Measurements from ENCODE around the gene CDIPT.

CDIPT gene

DNA sequence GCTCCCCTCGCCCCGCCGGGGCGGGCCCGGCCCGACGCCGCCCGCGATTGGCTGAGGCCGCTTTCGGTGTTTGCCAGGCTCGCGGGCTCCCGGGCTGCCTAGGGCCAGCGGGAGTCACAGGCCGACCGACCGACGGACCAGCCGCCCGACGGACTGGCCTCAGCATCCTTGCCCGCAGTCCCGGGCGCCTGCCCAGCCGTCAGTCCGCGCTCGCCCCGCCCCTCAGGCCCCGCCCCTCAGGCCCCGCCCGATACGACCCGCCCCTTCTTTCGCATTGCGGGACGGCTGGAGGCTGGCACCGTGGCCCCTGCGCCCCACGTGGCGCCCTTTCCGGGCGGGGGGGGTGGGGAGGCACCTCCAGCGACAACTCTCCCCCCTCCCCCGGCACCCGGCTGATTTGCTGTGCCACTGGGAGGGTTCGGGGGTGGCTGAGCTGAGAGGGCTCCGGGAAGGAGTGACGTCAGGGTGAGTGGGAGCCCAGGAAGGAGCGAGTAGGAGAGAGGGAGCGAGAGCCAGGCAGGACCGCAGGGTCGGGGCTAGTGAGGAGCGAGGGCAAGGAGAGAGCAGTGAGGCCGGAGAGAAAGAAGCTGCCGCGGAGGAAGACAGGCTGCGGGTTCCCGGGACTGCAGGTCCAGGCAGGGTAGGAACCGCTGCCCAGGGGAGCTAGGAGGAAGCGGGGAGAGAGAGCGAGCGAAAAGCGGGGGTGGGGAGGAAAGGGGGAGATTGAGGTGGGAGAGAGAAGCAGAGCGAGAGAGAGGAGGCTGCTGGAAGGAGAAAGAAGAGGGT lies 37.3 kb upstream of the CDIPT start, which contains the start of gene ASPHD1:
Gene ASPHD1, plus strand, starts transcription at position 387 of the 786 bp plus-strand sequence. CDS start 484 bp downstream, outside the sequence.
- peak; percentile 78 for DNase-seq (ENCODE audit: low read depth)
- peak within 1 kb of the TSS; percentile 75 for H3K4me3 ChIP-seq (ENCODE audit: low read depth, low read length)
- TF ChIP-seq, protein P1, sequence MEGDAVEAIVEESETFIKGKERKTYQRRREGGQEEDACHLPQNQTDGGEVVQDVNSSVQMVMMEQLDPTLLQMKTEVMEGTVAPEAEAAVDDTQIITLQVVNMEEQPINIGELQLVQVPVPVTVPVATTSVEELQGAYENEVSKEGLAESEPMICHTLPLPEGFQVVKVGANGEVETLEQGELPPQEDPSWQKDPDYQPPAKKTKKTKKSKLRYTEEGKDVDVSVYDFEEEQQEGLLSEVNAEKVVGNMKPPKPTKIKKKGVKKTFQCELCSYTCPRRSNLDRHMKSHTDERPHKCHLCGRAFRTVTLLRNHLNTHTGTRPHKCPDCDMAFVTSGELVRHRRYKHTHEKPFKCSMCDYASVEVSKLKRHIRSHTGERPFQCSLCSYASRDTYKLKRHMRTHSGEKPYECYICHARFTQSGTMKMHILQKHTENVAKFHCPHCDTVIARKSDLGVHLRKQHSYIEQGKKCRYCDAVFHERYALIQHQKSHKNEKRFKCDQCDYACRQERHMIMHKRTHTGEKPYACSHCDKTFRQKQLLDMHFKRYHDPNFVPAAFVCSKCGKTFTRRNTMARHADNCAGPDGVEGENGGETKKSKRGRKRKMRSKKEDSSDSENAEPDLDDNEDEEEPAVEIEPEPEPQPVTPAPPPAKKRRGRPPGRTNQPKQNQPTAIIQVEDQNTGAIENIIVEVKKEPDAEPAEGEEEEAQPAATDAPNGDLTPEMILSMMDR (conservative IDR thresholded peaks at IDR 0.05; ENCODE audit: low read depth, low read length) = no peak

DNA sequence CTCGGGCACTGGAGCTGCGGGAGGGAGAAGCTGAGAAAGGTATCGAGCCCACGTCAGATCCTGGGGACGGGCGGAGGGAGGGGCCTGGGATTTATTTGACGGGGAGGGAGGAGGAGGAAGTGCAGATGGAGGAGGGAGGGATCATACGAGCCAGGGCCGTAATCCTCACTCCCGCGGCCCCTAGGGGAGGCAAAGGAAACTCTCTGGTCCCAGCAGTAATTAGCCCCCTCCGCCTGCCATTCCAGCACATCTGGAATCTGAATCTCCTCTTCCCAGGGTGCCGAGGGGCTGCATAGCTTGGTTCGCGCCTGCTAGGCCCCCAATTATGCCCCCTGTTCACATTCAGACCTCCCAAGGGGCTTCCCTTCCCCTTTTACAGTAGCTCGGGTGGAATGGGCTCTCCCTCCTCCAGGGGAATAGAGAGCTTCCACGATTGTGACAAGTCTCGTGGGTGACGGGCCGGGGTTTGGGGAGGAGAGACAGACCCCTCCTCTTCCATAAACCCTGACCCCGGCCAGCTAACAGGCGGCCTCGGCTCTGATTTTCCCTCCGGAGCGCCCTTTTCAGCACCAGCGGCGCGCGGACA lies 36.6 kb upstream of the CDIPT start, which contains the start of gene SEZ6L2:
Gene SEZ6L2, minus strand, starts transcription at position 35 of the 586 bp plus-strand sequence. CDS start 531 bp downstream, outside the sequence.
- H3K4me3 ChIP-seq (ENCODE audit: low read depth, low read length) = peak within 1 kb of the TSS; percentile 75
- TF ChIP-seq, protein P1 (conservative IDR thresholded peaks at IDR 0.05; ENCODE audit: low read depth, low read length) = peak; percentile 57

DNA sequence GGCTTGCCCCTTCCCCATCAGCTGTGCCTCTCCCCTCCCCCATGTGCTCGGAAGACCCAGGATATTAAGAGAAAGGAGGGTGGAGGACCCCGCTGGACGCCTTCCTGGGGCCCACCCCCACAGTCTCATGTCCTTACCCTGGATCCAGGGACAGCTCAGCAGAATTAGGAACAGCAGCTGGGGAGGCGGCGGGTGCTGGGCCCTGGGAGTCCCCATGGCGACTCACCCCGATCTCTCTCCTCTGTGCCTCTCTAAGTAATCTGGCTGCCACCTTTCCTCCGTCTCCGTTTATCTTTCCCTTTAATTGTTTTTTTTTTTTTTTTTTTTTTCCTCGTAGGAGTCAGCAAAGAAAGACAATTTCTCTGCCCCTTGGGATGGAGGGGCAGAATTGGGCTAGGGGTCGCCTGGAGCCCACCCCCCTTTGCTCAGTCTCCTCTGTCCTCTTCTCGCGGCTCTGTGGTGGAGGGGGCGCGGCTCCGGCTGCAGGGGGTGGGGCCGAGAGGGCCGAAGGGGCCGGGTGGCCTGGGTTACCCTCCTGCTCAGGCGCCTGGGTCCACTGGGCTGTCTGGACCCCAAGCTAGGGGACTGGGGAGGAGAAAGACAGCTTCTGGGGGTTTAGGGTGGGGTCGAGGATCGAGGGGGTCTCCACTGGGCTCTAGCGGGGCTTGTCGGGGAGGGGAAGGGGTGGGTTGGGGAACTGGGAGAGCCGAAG lies 35.9 kb upstream of the CDIPT start:
- TF ChIP-seq, protein P1 (conservative IDR thresholded peaks at IDR 0.05; ENCODE audit: low read depth, low read length) = no peak
- DNase-seq (ENCODE audit: low read depth) = no peak
- peak overlapping the region; percentile 57 for H3K4me3 ChIP-seq (ENCODE audit: low read depth, low read length)

More for the DNA sequence above, 36.6 kb upstream of the CDIPT start, which contains the start of gene SEZ6L2:
- DNase-seq (ENCODE audit: low read depth) = peak; percentile 97

DNA sequence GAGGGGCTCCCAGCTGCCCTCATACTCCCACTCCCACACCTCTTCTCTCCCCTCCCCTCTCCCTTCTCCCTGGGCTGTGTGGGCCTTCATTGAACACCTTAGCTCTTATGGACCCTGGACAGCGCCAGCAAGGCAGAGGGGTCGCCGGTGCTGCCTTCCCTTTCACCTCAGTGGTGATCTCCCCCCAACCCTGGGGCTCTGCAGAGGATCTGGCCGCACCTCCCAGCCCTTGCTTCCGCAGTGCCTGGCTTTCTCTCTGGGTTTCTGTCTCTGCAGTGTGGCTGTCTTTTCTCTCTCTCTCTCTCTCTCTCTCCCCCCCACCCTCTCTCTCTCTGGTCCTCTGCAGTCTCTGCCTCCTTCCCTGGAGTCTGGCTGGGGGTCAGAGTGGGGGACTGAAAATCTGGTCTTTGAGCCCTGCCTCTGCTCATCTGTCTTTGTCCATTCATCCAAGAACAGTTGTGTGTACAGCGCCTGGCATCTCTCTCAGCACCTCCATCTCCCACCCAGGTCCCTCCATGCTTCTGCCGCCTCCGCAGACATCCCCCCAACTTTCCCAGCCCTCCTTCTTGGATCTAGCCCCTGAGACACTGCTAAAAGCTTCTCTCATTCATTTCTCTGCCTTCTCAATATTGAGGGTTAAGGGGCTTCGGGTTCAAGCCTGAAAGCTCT lies 35.2 kb upstream of the CDIPT start:
- H3K4me3 ChIP-seq (ENCODE audit: low read depth, low read length) = peak overlapping the region; percentile 57
- DNase-seq (ENCODE audit: low read depth) = no peak
- TF ChIP-seq, protein P1 (conservative IDR thresholded peaks at IDR 0.05; ENCODE audit: low read depth, low read length) = no peak

DNA sequence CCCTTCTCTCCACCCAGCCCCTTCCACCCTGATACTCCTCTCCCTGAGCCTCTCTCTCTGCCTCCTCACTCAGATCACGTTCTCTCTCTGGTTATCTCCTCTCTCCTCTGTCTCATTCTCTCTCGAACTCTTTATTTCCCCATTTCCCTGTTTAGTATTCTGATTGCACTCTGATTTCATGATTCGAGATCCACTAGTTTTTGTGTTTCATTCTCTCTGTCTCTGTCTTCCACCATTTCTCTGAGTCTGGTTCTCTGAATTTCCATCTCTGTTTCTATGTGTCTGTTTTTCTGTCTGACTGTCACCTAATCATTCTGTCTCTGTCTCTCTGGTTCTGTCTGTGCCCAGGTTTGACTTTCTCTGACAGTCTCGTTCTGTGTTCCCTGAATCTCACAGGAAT lies 34.3 kb upstream of the CDIPT start:
- TF ChIP-seq, protein P1 (conservative IDR thresholded peaks at IDR 0.05; ENCODE audit: low read depth, low read length) = no peak
- no peak overlapping the region for H3K4me3 ChIP-seq (ENCODE audit: low read depth, low read length)
- DNase-seq (ENCODE audit: low read depth) = no peak

DNA sequence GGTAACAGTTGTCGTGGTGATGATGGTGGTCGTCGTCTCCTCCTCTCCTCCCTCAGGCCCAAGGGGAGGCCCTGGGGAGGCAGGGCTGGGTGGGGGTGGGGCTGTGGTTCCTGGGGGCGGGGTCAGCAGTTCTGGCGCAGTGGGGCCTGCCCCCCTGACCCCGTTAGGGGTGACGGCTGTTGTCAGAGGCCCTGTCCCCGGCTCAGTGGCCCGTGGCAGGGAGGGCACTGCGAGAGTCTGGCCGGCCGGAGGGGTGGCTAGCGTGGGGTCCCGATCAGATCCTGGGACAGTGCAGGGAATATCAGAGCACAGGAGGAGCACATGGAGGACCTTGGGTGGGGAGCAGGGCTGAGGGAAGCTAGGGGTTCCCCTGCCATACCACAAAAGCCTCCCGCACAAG lies 33.8 kb upstream of the CDIPT start:
- TF ChIP-seq, protein P1 (conservative IDR thresholded peaks at IDR 0.05; ENCODE audit: low read depth, low read length) = no peak
- no peak for DNase-seq (ENCODE audit: low read depth)
- no peak overlapping the region for H3K4me3 ChIP-seq (ENCODE audit: low read depth, low read length)

All from choroid plexus epithelial cell (primary cell).